GM10248 (cell line): Measurements from ENCODE around the gene TCP11.

Experiments used
- CTCF ChIA-PET: fragments of 300-600 bp; sonication (Branson Sonifier 250); formaldehyde crosslinking; extraction: SDS; loops from one replicate; lab custom pipeline; 2021; ENCODE audit warnings: antibody characterized with exemption; lab: Yijun Ruan, JAX
- POLR2A ChIA-PET: fragments of 350-650 bp; sonication (Branson Sonifier 250); formaldehyde crosslinking; extraction: SDS; loops from one replicate; lab custom pipeline; 2020; ENCODE audit warnings: antibody characterized with exemption; lab: Yijun Ruan, JAX
- DNase-seq: peaks from one replicate; pipeline ENCODE4 v3.0.0; 2012; ENCODE audit errors: extremely low spot score
- CTCF ChIP-seq: IDR thresholded peaks from 2 replicates; pipeline ENCODE4 v1.5.1; 2012; ENCODE audit warnings: mild to moderate bottlenecking, low read depth; ENCODE audit errors: extremely low read depth, missing control alignments, control extremely low read depth

Gene TCP11

GRCh38 chr6:35081426-35081851 is 59.7 kb downstream of the TCP11 start:
- DNase-seq = no peak
- ChIA-PET POLR2A (no interaction called here), CTCF (no interaction called here)
- no peak for TF ChIP-seq CTCF

- ChIA-PET POLR2A (no interaction called here), CTCF (no interaction called here)
- no peak for DNase-seq
- TF ChIP-seq CTCF = no peak
These were observed 60.2 kb downstream of the TCP11 start for GRCh38 chr6:35080821-35081425.

GRCh38 chr6:35080016-35080680 is 61.0 kb downstream of the TCP11 start:
- CTCF ChIA-PET = interaction anchor here (0.9 to 1.0 kb wide), 2 partner anchors 26 to 36 kb away, joined by 3 read pairs; no protein-coding TSS in a partner anchor
- no peak for TF ChIP-seq CTCF
- DNase-seq = no peak
- POLR2A ChIA-PET = no interaction called here

GRCh38 chr6:35079311-35080000 is 61.7 kb downstream of the TCP11 start:
- TF ChIP-seq CTCF = no peak
- DNase-seq = no peak
- POLR2A ChIA-PET = no interaction called here
- CTCF ChIA-PET = interaction anchor here (0.9 to 1.0 kb wide), 2 partner anchors 25 to 37 kb away, joined by 3 read pairs; no protein-coding TSS in a partner anchor

- POLR2A ChIA-PET = no interaction called here
- CTCF ChIA-PET = interaction anchor here (0.9 to 1.0 kb wide), 2 partner anchors 24 to 37 kb away, joined by 3 read pairs; no protein-coding TSS in a partner anchor
- no peak for TF ChIP-seq CTCF
- no peak for DNase-seq
These were observed 62.2 kb downstream of the TCP11 start for GRCh38 chr6:35078896-35079295.

- POLR2A ChIA-PET = no interaction called here
- CTCF ChIA-PET = no interaction called here
- no peak for TF ChIP-seq CTCF
These were observed 62.8 kb downstream of the TCP11 start for GRCh38 chr6:35078226-35078850.

More at GRCh38 chr6:35078226-35078850, 62.8 kb downstream of the TCP11 start:
- no peak for DNase-seq
